GM18526 (cell line): Measurements from ENCODE around the gene SRRD.

Experiments
- POLR2A ChIP-seq: IDR thresholded peaks from 3 replicates; pipeline ENCODE4 v1.6.1; 2011; ENCODE audit not compliant: insufficient read length; ENCODE audit errors: extremely low read depth

Gene SRRD

GRCh38 chr22:26527167-26527566 lies 43.5 kb downstream of the SRRD start:
- no peak for TF ChIP-seq POLR2A

GRCh38 chr22:26527574-26528465 lies 44.1 kb downstream of the SRRD start:
- no peak for TF ChIP-seq POLR2A

- TF ChIP-seq POLR2A, result no peak
Measured at GRCh38 chr22:26529345-26529744, 45.7 kb downstream of the SRRD start.

- TF ChIP-seq POLR2A, result no peak
Measured at GRCh38 chr22:26534171-26534855, 50.6 kb downstream of the SRRD start.

GRCh38 chr22:26534874-26535602 lies 51.4 kb downstream of the SRRD start:
- TF ChIP-seq POLR2A, result no peak

GRCh38 chr22:26535603-26535908 lies 51.9 kb downstream of the SRRD start:
- TF ChIP-seq POLR2A, result no peak

GRCh38 chr22:26536056-26536761 lies 52.5 kb downstream of the SRRD start:
- TF ChIP-seq POLR2A, result no peak

GRCh38 chr22:26536762-26537134 lies 53.1 kb downstream of the SRRD start:
- no peak for TF ChIP-seq POLR2A

- TF ChIP-seq POLR2A, result no peak
Measured at GRCh38 chr22:26540119-26540518, 56.4 kb downstream of the SRRD start.

- no peak for TF ChIP-seq POLR2A
Measured at GRCh38 chr22:26541167-26541819, 57.6 kb downstream of the SRRD start.

GRCh38 chr22:26542831-26543230 lies 59.2 kb downstream of the SRRD start:
- TF ChIP-seq POLR2A, result no peak
